ENCODE data around the gene HS6ST2. TPM values are rescaled to one million over a fixed set of nuclear protein-coding genes. Genes with fewer than 3 reads are reported as not detected.

HS6ST2 gene
- total RNA-seq, 1 donor from 2014 or later, result 0.19 TPM

- no peak for DNase-seq (ENCODE audit: low spot score)
Observed at GRCh38 chrX:132744470-132744869, 214.0 kb downstream of the HS6ST2 start.

- DNase-seq (ENCODE audit: low spot score), result no peak
Observed at GRCh38 chrX:132743086-132743485, 215.3 kb downstream of the HS6ST2 start.

GRCh38 chrX:132742246-132742645 is 216.2 kb downstream of the HS6ST2 start:
- no peak for DNase-seq (ENCODE audit: low spot score)

- DNase-seq (ENCODE audit: low spot score), result no peak
Observed at GRCh38 chrX:132741689-132742088, 216.7 kb downstream of the HS6ST2 start.

- no peak for DNase-seq (ENCODE audit: low spot score)
Observed at GRCh38 chrX:132740316-132741123, 217.9 kb downstream of the HS6ST2 start.

GRCh38 chrX:132738951-132739350 is 219.5 kb downstream of the HS6ST2 start:
- no peak for DNase-seq (ENCODE audit: low spot score)

- DNase-seq (ENCODE audit: low spot score), result no peak
Observed at GRCh38 chrX:132737743-132738142, 220.7 kb downstream of the HS6ST2 start.

- no peak for DNase-seq (ENCODE audit: low spot score)
Observed at GRCh38 chrX:132732236-132732635, 226.2 kb downstream of the HS6ST2 start.

GRCh38 chrX:132730726-132731125 is 227.7 kb downstream of the HS6ST2 start:
- no peak for DNase-seq (ENCODE audit: low spot score)

GRCh38 chrX:132730266-132730665 is 228.2 kb downstream of the HS6ST2 start:
- DNase-seq (ENCODE audit: low spot score), result no peak

- DNase-seq (ENCODE audit: low spot score), result no peak
Observed at GRCh38 chrX:132728296-132728695, 230.1 kb downstream of the HS6ST2 start.

- no peak for DNase-seq (ENCODE audit: low spot score)
Observed at GRCh38 chrX:132718431-132718958, 239.9 kb downstream of the HS6ST2 start.

GRCh38 chrX:132716006-132716405 is 242.4 kb downstream of the HS6ST2 start:
- DNase-seq (ENCODE audit: low spot score), result no peak

- DNase-seq (ENCODE audit: low spot score), result no peak
Observed at GRCh38 chrX:132714913-132715312, 243.5 kb downstream of the HS6ST2 start.

- DNase-seq (ENCODE audit: low spot score), result no peak
Observed at GRCh38 chrX:132712350-132712749, 246.1 kb downstream of the HS6ST2 start.

GRCh38 chrX:132710656-132711155 is 247.7 kb downstream of the HS6ST2 start:
- DNase-seq (ENCODE audit: low spot score), result no peak

GRCh38 chrX:132708529-132708928 is 249.9 kb downstream of the HS6ST2 start:
- no peak for DNase-seq (ENCODE audit: low spot score)

- DNase-seq (ENCODE audit: low spot score), result no peak
Observed at GRCh38 chrX:132704769-132705168, 253.7 kb downstream of the HS6ST2 start.

- no peak for DNase-seq (ENCODE audit: low spot score)
Observed at GRCh38 chrX:132694382-132694781, 264.0 kb downstream of the HS6ST2 start.

GRCh38 chrX:132692526-132692925 is 265.9 kb downstream of the HS6ST2 start:
- no peak for DNase-seq (ENCODE audit: low spot score)

- DNase-seq (ENCODE audit: low spot score), result no peak
Observed at GRCh38 chrX:132692066-132692465, 266.4 kb downstream of the HS6ST2 start.

GRCh38 chrX:132689612-132690563 is 268.5 kb downstream of the HS6ST2 start:
- DNase-seq (ENCODE audit: low spot score), result no peak

Measured in mesenteric fat pad (tissue), 1 donor.